ENCODE results near the gene PRKD1. TPM values are rescaled to one million over a fixed set of nuclear protein-coding genes. Genes with fewer than 3 reads are reported as not detected.
"Not testable (repeated sequence)": the region's sequence is repeated elsewhere in the genome, so short reads cannot be mapped to it uniquely, and the experiment has no call there.

The PRKD1 gene
- total RNA-seq, 2 donors from 2014 or later = 1.0 to 2.8 TPM

GRCh38 chr14:29851397-29851796 lies 76.2 kb downstream of the PRKD1 start:
- Histone ChIP-seq H3K9me3 (no peaks in the 10 kb centered on the region), H3K27ac (no peak overlapping the region), H3K27me3 (no peaks in the 10 kb centered on the region), H3K4me3 (no peak overlapping the region), H3K36me3 (no peaks in the 10 kb centered on the region), H3K9ac (ENCODE audit: low read depth in 2 of 2, low read length in 2 of 2) (no peak overlapping the region), H3K4me1 (no peaks in the 10 kb centered on the region)
- TF ChIP-seq, protein P1, sequence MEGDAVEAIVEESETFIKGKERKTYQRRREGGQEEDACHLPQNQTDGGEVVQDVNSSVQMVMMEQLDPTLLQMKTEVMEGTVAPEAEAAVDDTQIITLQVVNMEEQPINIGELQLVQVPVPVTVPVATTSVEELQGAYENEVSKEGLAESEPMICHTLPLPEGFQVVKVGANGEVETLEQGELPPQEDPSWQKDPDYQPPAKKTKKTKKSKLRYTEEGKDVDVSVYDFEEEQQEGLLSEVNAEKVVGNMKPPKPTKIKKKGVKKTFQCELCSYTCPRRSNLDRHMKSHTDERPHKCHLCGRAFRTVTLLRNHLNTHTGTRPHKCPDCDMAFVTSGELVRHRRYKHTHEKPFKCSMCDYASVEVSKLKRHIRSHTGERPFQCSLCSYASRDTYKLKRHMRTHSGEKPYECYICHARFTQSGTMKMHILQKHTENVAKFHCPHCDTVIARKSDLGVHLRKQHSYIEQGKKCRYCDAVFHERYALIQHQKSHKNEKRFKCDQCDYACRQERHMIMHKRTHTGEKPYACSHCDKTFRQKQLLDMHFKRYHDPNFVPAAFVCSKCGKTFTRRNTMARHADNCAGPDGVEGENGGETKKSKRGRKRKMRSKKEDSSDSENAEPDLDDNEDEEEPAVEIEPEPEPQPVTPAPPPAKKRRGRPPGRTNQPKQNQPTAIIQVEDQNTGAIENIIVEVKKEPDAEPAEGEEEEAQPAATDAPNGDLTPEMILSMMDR (IDR thresholded peaks at IDR 0.05) = no peak
- intact Hi-C loops (cut with DNase I) = no loop called here
- no peak for DNase-seq

- H3K4me1 ChIP-seq = no peaks in the 10 kb centered on the region
- H3K27me3 ChIP-seq = no peaks in the 10 kb centered on the region
- no peak for DNase-seq
- H3K36me3 ChIP-seq = no peaks in the 10 kb centered on the region
- intact Hi-C loops (cut with DNase I) = no loop called here
- H3K4me3 ChIP-seq = no peak overlapping the region
- H3K9me3 ChIP-seq = no peaks in the 10 kb centered on the region
- TF ChIP-seq, protein P1 (IDR thresholded peaks at IDR 0.05) = no peak
- no peak overlapping the region for H3K27ac ChIP-seq
- no peak overlapping the region for H3K9ac ChIP-seq (ENCODE audit: low read depth in 2 of 2, low read length in 2 of 2)
Observed at GRCh38 chr14:29847056-29847380, 80.6 kb downstream of the PRKD1 start.

DNA sequence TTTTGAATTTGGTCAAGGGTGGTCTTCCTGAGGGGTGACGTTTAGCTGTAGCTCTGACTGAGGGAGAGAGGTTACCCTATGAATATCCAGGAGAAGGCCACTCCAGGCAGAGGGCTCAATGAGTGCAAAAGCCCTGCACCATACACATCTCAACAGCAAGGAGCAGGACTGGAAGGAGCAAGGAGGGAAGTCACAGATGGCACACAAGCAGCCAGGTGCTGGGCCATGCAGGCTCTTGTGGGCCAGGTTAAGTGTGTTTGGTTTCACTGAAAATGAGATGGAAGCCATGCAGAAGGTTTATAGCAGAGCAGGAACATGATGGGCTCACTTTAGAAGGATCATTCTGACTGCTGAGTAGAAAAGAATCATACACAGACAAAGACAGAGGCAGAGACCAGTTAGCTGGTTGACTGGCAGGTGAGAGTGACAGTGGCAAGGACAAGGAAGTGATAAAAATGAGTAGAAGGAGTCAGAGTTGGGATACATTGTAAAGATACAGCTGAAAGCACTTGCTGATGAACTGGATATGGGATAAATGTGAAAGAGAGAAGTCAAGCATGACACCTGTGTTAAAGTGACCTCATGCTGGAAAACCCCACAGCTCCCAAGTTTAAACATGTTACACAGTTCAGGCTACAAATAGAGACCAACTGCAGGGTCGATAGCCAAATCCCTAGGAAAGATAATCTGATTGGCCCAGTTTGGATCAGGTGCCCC lies 81.2 kb downstream of the PRKD1 start:
- no peak overlapping the region for H3K27ac ChIP-seq
- DNase-seq = no peak
- intact Hi-C loops (cut with DNase I) = no loop called here

GRCh38 chr14:29843981-29844380 lies 83.7 kb downstream of the PRKD1 start:
- no peaks in the 10 kb centered on the region for H3K4me1 ChIP-seq
- TF ChIP-seq, protein P1 (IDR thresholded peaks at IDR 0.05) = no peak
- no peaks in the 10 kb centered on the region for H3K27me3 ChIP-seq
- H3K27ac ChIP-seq = no peak overlapping the region
- intact Hi-C loops (cut with DNase I) = no loop called here
- no peak overlapping the region for H3K4me3 ChIP-seq
- no peak overlapping the region for H3K9ac ChIP-seq (ENCODE audit: low read depth in 2 of 2, low read length in 2 of 2)
- H3K36me3 ChIP-seq = no peaks in the 10 kb centered on the region
- peaks cover 4% of the 10 kb centered on the region for H3K9me3 ChIP-seq
- DNase-seq = no peak

More for the DNA sequence above, 81.2 kb downstream of the PRKD1 start:
- H3K36me3 ChIP-seq = no peaks in the 10 kb centered on the region
- TF ChIP-seq, protein P1 (IDR thresholded peaks at IDR 0.05) = no peak
- no peak overlapping the region for H3K9ac ChIP-seq (ENCODE audit: low read depth in 2 of 2, low read length in 2 of 2)
- no peaks in the 10 kb centered on the region for H3K4me1 ChIP-seq
- no peaks in the 10 kb centered on the region for H3K27me3 ChIP-seq
- no peaks in the 10 kb centered on the region for H3K9me3 ChIP-seq
- H3K4me3 ChIP-seq = no peak overlapping the region

DNA sequence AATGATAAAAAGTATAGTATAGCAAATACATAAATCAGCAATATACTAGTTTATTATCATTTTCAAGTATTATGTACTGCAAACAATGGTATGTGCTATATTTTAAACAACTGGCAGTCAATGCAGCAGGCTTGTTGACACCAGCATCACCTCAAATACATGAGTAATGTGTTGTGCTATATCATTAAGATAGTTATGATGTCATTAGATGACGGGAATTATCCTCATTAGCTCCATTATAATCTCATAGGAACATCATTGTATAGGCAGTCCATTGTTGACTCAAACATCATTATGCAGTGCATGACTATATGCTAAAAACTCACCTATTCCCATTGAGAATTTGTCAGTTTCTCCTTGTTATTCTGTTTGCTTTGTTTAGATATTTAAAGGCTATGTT lies 85.4 kb downstream of the PRKD1 start:
- no peaks in the 10 kb centered on the region for H3K36me3 ChIP-seq
- H3K4me1 ChIP-seq = no peaks in the 10 kb centered on the region
- no peak for DNase-seq
- H3K27me3 ChIP-seq = no peaks in the 10 kb centered on the region
- intact Hi-C loops (cut with DNase I) = no loop called here
- H3K9ac ChIP-seq (ENCODE audit: low read depth in 2 of 2, low read length in 2 of 2) = no peak overlapping the region
- no peak overlapping the region for H3K27ac ChIP-seq
- H3K9me3 ChIP-seq = peaks cover 4% of the 10 kb centered on the region
- H3K4me3 ChIP-seq = no peak overlapping the region
- TF ChIP-seq, protein P1 (IDR thresholded peaks at IDR 0.05) = no peak

GRCh38 chr14:29840369-29840892 lies 87.2 kb downstream of the PRKD1 start:
- H3K4me1 ChIP-seq; H3K9me3 ChIP-seq; intact Hi-C loops (cut with DNase I); H3K27me3 ChIP-seq; H3K27ac ChIP-seq; H3K9ac ChIP-seq (ENCODE audit: low read depth in 2 of 2, low read length in 2 of 2); H3K4me3 ChIP-seq; DNase-seq; H3K36me3 ChIP-seq: not testable (repeated sequence)

GRCh38 chr14:29839691-29840090 lies 88.0 kb downstream of the PRKD1 start:
- DNase-seq; intact Hi-C loops (cut with DNase I); H3K4me3 ChIP-seq; H3K36me3 ChIP-seq; H3K9ac ChIP-seq (ENCODE audit: low read depth in 2 of 2, low read length in 2 of 2); H3K4me1 ChIP-seq; H3K27ac ChIP-seq; H3K27me3 ChIP-seq; H3K9me3 ChIP-seq: not testable (repeated sequence)

Data from colonic mucosa (tissue), 4 donors.